Stimulated activated CD4-positive, alpha-beta T cell treated with anti-CD3 and anti-CD28 coated beads, Interleukin-15, amount 100 ng/mL, for 24 hours (primary cell): ENCODE measurements around the gene MXD3.
A peak's percentile ranks its signal among the peaks of the same experiment; 100 is the strongest.

Source experiments
- DNase-seq: peaks from one replicate; pipeline ENCODE4 v3.0.0-alpha.2; 2020

MXD3 gene

GRCh38 chr5:177302354-177303110, 9.2 kb downstream of the MXD3 start:
- no peak for DNase-seq

- DNase-seq, result peak; percentile 35
Observed at GRCh38 chr5:177301503-177302165, 10.1 kb downstream of the MXD3 start.

GRCh38 chr5:177300951-177301350, 10.7 kb downstream of the MXD3 start:
- no peak for DNase-seq

GRCh38 chr5:177300236-177300880, 11.3 kb downstream of the MXD3 start:
- peak; percentile 58 for DNase-seq

- no peak for DNase-seq
Observed at GRCh38 chr5:177299697-177300096, 12.0 kb downstream of the MXD3 start.

GRCh38 chr5:177297922-177298321, 13.8 kb downstream of the MXD3 start:
- DNase-seq, result no peak

- DNase-seq, result no peak
Observed at GRCh38 chr5:177296581-177296980, 15.1 kb downstream of the MXD3 start.

GRCh38 chr5:177295924-177296323, 15.8 kb downstream of the MXD3 start:
- no peak for DNase-seq

GRCh38 chr5:177294632-177295031, 17.1 kb downstream of the MXD3 start:
- DNase-seq, result no peak

- no peak for DNase-seq
Observed at GRCh38 chr5:177293819-177294581, 17.7 kb downstream of the MXD3 start.

GRCh38 chr5:177291735-177292134, 20.0 kb downstream of the MXD3 start:
- no peak for DNase-seq

- no peak for DNase-seq
Observed at GRCh38 chr5:177290816-177291596, 20.7 kb downstream of the MXD3 start.

GRCh38 chr5:177288191-177288590, 23.5 kb downstream of the MXD3 start:
- DNase-seq, result no peak

- no peak for DNase-seq
Observed at GRCh38 chr5:177276886-177277285, 34.8 kb downstream of the MXD3 start.

GRCh38 chr5:177275883-177276282, 35.8 kb downstream of the MXD3 start:
- DNase-seq, result no peak

- no peak for DNase-seq
Observed at GRCh38 chr5:177271113-177271512, 40.6 kb downstream of the MXD3 start.

GRCh38 chr5:177270653-177271052, 41.0 kb downstream of the MXD3 start:
- no peak for DNase-seq

GRCh38 chr5:177269976-177270375, 41.7 kb downstream of the MXD3 start:
- no peak for DNase-seq

- DNase-seq, result no peak
Observed at GRCh38 chr5:177269232-177269895, 42.3 kb downstream of the MXD3 start.

GRCh38 chr5:177265395-177265794, 46.3 kb downstream of the MXD3 start:
- no peak for DNase-seq

- DNase-seq, result no peak
Observed at GRCh38 chr5:177264178-177264577, 47.5 kb downstream of the MXD3 start.

GRCh38 chr5:177261510-177261909, 50.2 kb downstream of the MXD3 start:
- DNase-seq, result no peak
